GM18526 (cell line): ENCODE data around the gene BRINP2.

Source experiments
- POLR2A ChIP-seq: IDR thresholded peaks from 3 replicates; pipeline ENCODE4 v1.6.1; 2011; ENCODE audit not compliant: insufficient read length; ENCODE audit errors: extremely low read depth

BRINP2 gene

DNA sequence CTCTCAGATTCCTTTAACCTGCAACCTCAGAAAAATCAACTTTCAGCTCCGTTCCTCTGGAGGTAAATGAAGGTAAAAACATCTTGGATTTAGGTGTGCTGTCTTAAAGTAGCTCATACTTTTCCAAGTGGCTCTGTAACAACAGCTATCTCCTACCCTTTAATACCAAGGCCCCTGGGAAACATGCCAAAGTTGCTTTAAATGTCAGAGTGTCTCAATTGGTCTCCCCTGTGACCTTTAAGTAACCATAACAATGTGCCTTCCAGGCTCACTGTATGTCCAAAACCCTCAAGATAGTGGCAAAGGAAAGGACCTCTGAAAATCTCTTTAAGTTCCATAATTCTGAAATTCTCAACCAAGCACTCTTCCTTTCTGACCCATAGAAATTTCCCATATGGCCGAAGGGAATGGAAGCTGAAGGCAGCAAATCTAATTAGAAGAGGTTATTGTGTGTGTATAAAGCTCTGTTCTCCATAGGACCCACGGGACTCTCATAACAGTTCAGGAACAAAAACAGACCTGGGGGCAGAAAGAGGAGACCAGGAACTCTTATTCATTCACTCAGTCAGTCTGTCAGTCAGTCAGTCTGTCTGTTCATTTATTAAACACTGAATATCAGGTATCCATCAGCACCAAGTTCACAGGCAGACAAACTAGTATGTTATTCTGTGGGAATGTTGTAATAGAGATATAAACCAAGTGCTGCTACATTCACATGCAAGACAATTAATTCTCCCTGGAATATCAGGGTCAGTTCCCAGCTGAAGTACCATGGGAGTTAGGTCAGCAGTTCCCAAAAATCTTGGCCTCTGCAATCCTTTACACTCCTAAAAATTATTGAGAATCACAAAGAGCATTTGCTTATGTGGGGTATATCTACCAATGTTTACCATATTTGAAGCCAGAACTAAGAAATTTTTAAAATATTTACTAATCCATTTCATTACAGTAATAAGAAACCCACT lies 25.4 kb upstream of the BRINP2 start:
- TF ChIP-seq POLR2A, result no peak

DNA sequence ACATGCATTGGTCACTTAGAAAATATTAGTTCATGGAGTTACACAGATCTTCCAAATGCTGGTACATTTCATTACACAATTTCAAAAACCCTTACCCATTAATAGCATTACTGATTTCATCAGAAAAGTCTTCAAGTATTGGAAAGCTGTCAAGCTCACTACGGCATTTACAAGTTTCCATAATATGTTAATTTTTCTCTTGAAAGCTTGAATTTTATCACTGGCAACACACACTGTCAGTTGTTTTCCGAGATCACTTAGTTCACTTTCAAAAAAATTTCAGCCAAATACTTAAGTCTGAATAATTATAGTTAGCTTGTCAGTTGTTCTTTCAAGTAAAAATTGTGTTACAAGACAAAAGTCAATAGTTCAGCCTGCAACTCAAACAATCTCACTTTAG lies 24.3 kb upstream of the BRINP2 start:
- no peak for TF ChIP-seq POLR2A

DNA sequence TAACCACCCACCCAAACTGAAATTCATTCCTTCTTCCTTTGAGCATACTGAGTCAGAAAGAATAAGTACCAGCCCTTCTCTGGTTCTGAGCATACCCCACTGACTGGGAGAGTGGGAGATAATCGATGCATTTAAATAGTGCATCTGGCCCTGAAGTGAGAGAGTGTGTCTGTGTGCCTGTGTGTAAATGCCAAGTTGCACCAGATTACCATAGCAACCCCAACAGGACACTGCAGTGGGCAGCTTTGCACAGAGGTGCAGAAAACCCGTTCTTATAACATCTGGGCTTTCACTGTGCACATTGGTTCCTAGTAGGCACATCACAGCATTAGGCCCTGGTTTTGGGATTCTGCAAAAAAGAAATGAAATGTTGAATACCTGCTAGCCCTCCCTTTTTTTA lies 8.5 kb upstream of the BRINP2 start:
- TF ChIP-seq POLR2A, result no peak

DNA sequence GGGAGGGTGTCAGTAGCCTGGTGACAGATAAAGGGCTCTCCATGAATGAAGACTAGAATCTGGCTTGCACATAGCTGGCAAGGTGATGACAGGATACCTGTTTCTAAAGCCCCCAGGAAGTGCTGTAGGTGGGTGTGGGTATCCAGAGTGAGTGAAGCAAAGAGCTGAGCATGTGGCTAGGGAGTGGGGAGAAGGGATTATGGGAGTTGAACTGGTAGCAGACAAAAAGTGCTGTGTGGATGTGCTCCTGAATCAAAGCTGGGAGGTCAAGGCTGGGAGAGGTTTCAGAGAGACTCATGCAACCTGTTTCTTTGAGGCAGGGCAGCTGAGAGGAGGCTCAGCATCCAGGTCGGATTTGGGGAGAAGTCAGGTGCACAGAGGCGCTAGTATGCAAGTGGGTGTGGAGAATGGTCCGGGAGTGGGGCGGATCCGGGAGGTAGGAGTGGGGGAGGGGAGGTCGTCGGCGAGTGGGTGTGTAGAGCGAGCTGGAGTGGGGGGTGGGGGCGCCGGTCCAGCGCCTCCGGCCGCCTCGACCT lies 6.8 kb upstream of the BRINP2 start:
- no peak for TF ChIP-seq POLR2A

DNA sequence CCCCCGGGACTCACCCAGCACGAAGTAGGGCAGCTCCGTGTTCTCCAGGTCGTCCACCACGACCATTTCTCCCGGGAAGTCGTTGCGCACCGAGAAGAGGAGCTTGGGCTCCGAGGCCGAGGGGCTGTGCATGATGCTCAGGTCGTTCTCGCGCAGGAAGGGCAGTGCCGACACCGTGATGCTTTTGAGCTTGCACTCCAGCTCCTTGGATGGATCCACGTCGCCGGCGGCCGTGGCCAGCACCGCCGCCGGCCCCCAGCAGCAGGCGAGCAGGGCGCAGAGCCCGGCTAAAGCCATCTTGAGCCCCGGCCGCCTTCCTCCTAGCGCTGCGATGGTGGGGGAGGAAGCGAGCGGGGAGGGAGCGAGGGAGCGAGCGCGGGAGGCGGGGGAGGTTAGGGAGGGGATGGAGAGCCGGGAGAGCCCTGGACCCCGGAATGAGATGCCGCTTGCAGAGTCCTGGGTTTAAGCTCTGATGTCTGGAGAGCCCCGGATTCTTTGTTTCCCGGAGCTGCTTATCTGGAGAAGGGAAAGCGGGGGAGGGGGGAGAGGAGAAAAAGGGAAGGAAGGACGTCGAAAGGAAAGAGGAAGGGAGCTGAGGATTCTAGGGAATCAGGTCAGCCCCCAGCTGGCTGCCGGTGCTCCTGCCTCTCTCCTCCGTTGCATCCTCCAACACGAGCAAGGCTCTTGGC lies 6.2 kb upstream of the BRINP2 start, which contains the start of gene ASTN1:
ASTN1 (minus strand) TSS at position 333 of the 689 bp plus-strand sequence; CDS start at position 297, 36 bp downstream.
- TF ChIP-seq POLR2A, result no peak

DNA sequence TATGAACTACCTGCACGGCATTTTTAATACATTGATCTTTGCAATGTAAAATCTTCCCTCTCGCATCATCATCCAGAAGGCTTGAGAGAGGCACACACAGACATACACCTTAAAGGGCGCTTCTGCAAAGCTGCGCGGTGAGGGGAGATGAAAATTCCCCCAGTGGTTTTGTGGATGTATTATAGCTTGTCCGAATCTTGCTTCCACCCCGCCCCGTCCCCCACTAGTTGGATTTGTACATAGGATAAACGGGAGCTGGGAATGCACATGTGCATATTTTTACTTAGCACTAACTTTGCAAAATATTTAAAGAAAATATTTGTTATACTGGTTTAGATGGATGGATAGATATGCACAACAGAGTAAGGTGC lies 5.7 kb upstream of the BRINP2 start:
- no peak for TF ChIP-seq POLR2A

DNA sequence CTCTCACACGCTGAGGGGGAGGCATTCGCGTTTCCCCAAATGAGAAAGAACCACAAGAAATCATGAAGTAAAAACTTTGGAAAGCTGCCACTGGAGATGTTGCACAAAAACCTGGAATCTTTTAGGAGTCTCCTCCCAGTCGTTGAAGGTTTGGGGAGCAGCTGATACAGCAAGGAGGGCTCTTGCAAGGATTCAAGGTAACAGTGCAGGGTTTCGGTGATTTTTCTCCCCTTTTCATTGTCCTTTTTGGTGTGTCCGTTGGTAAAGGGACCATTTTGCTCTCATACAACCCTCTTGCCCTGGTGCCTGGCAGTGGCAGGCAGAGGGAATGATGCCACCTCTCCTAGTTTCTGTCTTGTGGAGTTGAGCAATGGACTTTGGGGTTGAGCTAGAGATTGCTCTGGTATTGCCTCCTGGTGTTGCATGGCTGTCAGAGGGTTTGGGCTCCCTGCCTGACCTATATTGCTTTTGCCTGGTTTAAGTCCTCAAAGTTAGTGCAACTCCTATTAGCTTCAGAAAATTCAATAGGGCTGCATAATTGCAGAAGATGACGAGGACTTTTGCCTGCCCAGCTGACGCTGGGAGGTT lies 872 bp downstream of the BRINP2 start:
- TF ChIP-seq POLR2A, result no peak

DNA sequence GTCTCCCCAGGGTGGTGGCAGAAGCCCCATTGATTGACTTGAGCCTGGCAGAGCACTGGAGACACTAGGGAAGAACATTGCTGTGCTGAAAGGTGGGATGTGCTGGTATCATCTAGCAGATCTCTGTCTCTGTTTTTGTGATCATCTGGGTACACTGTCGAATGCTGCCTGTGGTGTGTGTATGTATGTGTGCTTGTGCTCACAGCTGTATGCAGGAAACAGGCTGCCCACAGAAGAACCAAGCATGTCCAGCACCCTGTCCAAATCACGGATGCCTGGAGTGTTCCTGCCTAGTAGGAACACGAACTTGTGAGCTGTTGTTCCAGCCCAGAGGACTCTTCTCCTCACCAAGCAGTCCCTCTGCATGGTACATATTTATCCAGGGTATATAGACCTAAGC lies 1.5 kb downstream of the BRINP2 start:
- TF ChIP-seq POLR2A, result no peak

DNA sequence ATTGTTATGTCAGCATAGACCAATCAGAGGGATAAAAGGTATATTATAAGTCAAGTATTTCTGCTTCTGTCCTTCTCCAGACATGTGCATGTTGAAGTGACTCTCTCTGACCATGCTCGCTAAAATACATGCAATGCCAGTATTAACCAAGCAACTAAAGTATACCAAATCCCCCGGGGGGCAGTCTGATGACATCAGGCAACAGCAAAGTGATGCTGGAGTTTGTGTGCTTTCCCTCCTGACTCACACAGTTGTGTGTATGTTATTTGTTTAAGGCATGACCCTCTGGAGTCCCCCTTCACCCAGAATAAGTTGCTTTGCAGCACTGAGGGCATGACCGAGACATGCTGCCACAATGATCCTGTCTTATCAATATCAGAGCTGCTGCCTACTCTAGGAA lies 2.1 kb downstream of the BRINP2 start:
- TF ChIP-seq POLR2A, result no peak

DNA sequence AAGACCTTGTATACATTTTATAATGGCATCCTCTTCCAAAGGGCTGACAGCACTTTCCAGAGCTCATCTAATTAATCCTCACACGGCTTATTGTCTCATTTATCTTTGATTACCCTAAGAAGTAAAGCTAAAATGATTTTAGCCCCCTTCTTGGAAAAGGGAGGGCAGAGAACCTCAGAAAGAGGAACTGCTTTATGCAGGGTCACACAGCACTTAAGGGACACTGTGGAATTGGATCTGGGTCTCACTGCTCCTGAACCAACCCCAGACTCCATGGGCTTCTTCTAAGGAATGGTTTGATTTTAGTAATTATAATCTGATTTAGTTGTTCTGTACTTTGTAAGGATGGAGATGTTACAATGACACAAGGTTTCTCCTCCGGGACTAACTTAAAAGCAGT lies 3.2 kb downstream of the BRINP2 start:
- no peak for TF ChIP-seq POLR2A

DNA sequence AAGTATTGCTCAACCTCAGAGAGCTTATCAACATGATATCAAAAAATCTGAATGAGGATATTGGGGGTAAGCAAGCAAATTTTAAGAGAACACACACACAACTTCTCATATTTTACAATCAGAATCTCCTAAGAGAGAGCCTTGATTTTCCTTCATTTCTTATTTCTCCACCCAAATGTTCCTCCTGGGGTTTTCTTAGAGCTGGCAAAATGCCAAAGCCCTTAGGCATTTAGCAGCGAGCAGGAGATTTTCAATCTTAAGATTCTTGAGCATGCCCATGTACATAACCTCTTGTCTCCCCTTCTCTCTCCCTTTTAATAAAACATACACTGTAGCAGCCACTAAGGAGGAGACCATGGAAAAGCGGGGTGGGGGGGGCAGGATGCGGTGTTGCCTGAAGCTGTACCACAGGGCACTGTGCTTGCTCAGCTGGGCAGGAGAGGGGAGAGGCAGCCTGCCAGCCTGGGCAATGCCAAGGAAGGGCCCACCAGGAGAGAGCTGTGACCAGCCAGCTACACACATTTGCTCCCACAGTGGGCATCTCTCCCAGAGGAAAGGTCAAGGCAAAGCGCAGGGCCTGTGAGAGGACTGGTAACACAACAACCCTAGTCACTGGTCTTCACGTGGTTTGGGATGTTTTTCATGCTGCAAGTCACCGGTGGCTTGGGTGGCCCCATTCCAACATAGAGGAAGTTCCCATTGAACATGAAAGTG lies 4.3 kb downstream of the BRINP2 start:
- no peak for TF ChIP-seq POLR2A

DNA sequence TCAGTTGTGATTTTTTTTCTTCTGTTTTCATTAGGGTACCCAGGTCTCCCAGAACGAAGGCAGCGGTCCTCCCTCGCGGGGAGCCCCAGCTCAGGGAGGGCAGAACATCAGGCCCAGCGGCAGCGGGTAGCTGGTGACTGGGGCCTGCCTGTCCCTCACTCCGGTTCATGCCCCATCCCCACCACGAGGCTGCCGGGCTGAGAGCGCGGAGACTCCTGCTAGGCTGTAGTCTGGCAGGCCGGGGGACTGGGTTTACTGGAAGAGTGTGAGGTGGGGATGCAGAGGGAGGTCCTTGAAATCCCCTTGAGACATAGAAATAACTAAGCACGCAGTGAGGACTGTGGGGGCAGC lies 10.5 kb downstream of the BRINP2 start:
- no peak for TF ChIP-seq POLR2A

DNA sequence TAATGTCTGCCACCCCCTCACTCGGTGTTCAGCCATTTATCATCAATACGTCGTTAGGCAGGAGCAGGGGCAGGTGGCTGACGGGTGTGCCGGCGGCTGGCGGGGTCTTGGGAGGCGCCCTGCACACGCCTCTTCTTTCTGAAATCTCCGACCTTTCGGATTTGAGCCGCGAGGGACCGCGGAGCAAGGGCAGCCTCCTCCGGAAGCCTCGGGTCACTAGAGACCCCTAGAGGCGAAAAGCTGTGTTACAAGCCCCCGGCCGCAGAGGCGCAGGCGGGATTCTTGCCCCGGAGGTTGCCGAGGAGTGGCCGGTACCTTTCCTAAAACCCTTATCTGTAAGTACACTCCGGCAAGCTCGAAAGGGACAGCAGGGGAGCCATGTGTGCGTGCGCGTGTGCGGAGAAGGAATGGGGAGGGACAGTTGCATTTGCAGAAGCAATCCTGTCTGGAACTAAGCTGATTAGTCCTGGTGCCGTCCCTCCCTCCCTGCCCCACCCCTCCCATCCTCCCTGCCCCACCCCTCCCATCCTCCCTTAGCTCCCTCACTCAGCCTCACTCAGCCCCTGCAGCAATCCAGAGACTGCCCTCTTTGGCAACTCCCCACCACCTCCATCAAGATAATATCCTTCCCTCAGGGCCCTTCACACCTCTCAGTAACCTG lies 11.0 kb downstream of the BRINP2 start:
- no peak for TF ChIP-seq POLR2A

DNA sequence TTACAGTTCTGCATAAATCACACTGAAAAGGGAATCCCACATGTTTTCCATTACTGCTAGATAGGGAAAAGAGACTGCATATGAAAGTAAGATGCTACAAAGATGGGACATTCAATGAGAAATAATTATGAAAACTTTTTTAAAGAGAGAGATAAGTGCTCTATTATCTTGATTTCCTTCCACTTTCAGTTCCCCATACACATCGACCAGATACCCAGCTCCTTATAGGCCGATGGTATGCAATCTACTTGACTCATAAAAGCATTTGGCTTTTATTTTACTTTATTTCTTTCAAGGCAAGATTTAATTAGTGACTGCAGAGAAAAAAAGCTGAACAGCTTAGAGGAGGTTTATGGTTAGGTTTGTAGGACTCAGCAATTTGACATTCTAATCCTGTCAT lies 13.1 kb downstream of the BRINP2 start:
- no peak for TF ChIP-seq POLR2A

DNA sequence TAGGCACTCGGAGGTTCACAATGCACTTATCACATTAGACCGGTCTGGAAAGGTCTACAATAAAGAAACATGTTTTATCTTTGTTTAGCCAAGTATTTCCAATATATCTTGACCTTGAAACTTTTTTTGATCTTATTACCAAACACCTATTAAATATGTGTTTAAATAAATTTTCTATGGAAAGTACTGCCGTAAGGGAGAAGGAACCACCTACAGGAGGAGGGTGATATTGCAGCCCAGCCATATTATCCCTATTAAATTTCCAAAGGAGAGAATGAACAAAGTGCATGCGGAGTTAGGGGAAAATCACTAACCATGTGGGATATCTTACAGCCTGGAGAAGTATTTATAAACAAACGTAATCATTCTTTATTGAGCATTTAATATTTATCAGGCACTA lies 14.5 kb downstream of the BRINP2 start:
- TF ChIP-seq POLR2A, result no peak
